ENCODE data around the gene TAP1.

GRCh38 chr6:32819729-32820128, 33.8 kb downstream of the TAP1 start:
- TF ChIP-seq CTCF (IDR thresholded peaks at IDR 0.05; ENCODE audit: insufficient read depth, low read length) (no peak), REST (IDR thresholded peaks at IDR 0.05; ENCODE audit: insufficient replicate concordance, low read depth) (no peak), POLR2AphosphoS5 (IDR thresholded peaks at IDR 0.05; ENCODE audit: low read depth) (no peak), GABPA (IDR thresholded peaks at IDR 0.05; ENCODE audit: low read depth) (no peak), SPI1 (IDR thresholded peaks at IDR 0.05; ENCODE audit: borderline replicate concordance, low read depth) (no peak)
